ENCODE measurements around the gene NSUN5.
"Not testable (repeated sequence)": the region's sequence is repeated elsewhere in the genome, so short reads cannot be mapped to it uniquely, and the experiment has no call there.

The NSUN5 gene

DNA sequence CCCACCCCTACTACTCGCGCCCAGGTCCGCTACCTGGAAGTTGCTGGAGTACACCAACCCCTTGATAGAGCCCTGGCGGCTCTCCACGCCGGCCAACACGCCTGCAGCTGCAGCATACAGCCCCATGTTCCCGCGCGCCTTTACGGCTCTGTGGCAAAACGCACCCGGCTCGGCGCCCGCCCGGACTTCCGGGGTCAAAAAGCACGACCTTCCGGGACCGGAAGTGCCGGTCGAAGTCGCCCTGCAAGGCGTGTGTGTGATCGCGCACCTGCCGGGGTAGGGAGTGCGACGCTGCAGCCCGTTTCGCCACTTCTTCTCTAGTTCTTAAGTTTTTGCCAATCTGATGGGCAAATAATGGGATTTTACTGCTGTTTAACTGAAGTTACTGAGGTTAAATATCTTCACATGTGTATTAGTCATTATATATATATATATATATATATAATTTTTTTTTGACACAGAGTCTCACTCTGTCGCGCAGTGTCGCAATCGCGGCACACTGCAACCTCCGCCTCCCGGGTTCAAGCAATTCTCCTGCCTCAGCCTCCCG lies at the start of gene NSUN5:
Gene NSUN5, minus strand, starts transcription at position 162 of the 550 bp plus-strand sequence. Its CDS starts 36 bp downstream, at position 126.
- DNase-seq: peak; percentile 88

DNA sequence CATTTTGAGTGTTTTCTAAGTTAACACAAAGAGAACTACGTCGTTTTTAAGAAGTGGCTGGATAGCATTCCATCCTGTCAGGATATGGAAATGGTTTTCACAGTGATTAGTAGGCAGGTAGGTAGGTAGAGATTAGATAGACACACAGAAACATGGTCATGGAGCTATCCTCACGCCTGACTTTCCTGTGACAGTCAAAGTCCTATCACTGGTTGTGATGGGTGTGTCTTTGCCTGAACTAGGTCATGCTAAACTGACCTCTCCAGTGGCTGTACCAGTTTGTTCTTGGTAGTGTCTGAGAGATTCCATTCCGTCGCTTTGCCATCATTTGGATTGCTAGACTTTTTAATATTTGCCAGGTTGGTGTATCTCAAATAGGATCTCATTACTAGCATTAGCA lies 47.5 kb upstream of the NSUN5 start:
- DNase-seq: no peak

DNA sequence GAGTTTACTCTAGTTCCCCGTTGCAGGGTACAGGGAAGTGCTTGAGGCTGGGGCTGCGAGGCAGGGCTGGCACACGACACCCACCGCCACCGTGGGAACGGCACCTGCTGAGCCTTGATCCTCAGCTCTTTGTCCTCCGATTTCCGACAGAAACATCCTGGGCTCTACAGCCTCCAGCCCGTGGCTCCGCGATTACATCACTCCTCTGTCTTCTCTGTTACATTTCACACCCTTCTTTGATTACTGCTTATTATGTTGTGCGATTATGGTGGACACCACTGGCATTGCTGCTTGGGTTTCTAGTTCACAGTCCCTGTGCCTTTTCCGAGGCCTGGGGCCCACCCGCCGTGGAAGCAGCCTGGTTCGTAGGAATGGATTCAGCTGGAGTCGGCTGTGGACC lies 46.2 kb upstream of the NSUN5 start:
- no peak for DNase-seq

DNA sequence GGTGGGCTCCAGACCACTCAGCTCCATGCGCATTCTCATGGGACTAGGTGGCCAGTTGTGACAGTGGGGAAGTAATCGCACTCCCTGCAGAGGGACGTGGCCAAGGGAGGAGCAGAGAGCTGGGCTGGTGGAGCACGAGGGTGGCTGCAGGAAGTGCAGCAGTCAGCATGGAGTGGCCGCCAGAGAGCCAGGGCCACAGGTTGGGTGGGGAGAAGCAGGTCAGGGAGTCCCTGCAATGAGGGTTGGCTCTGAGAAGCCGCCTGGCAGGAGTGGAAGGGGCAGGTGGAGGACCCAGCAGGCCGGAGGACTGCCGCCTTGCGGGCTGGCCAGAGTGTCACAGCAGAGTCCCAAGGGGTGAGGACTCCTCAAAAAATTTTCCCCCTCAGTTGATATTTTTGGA lies 45.6 kb upstream of the NSUN5 start:
- DNase-seq: no peak

DNA sequence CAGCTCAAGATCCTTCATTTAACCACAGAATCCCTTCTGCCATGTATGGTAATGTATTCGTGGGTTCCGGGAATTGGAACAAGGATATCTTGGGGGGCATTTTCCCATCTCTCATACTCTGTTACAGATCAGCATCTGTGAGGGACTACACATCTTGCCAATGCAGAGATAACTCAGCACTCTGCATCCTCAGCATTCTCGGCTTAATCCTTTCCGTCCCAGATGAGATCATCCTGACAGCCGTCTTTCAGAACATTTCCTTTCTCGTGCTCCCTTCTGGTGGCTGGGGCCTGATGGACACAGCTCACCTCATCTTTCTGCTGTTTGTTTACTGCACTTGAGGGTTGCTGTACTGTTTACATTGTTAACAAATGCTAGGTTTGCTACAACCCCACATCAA lies 44.6 kb upstream of the NSUN5 start:
- no peak for DNase-seq

DNA sequence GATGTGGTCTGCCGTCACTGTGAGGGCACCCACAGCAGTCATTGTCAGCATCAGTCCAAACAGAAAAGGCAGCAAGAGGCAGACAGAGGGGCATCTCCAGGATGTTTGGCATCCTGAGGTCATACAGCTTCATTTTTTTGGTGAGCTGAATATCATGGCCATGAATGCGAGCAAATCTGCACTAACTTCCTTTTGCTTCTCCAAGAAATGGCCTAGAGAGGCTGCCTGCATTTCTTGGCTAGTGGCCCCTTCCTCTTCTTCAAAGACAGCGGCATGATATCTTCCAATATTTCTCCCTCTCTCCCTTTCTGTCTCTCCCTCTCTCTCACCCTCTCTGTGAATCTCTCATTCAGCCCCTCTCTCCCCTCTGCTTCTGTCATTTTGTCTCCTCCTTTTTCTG lies 44.2 kb upstream of the NSUN5 start:
- no peak for DNase-seq

DNA sequence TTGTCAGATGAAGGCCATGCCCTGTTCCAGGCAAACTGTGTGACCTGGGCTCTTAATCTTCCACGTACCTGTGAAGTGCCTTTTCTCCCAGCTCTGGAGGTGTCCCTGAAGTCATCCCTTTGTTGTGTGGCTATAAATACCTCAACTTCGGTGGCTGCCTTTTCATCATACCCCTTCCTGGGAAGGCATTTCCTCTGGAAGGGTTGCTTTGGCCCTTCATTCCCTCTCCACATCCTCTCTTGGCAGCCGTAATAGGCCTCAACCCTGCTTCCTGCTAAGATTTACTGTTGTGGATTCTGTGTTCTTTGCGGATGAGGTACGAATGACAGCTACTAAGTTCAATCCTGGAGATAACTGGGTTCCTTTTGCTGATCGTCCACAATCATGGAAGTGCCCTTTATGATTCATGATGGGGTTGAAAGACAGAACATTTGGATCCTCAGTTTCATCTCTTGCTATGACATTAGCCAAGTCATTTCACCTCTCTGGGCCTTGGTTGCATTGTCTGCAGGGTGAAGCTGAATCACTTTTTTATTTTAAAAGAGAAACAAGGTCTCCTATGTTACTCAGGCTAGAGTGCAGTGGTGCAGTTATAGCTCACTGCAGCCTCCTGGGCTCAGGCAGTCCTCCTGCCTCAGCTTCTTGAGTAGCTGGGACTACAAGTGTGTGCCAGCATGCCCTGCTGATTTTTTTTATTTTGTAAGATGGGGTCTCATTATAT lies 43.0 kb upstream of the NSUN5 start:
- DNase-seq: no peak

DNA sequence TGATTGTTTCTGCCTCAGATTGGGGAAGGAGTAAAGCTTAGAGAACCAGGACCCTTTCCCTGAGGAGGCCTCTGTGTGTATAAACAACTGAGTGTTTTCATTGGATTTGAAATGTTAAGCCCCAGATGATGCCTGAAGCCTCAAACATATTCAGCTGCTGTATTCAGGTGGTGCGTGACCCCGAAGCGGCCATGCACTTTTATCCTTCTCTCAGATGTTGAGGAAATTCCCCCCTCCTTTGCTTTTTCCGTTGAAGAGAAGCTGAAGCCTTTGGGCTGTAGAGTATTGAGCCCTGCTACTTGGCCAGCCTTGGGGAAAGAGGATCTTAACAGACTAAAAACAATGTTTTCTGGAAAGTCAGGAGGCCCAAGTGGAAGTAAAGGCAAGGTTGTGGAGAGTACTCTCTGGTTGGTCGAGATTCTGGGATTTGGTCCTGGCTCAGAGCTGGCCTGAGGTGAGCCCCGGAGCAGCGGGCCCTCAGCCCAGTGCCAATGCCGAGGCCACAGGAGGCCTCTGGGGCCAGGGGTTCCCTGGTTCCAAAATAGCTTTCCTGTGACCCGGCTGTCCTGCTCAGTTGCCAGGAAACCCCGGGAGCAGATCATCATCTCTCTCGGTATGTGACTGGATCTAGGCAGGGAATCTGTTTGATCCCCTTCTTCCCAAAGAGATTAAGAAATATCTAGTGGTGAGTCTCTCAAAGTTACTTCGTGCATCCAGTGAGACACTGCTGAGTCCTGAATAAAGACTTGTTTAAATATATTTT lies 41.9 kb upstream of the NSUN5 start:
- no peak for DNase-seq

DNA sequence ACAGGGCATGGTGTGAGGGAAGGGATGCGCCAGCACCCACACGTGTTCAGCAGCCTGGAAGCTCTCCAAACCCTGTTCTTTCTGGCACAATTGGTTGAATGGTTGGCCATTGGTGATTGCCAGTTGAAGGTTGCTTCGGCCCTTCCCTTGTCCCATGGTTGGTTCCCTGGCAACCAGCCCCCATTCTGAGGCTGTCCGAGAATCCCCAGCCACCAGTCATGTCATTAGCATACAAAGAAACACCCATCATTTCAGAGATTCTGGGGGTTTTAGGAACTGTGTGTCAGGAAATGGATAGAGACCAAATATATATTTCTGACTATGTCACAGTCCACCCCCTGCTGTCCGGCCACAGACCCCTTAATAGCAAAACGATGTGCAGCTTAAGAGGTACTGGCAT lies 41.1 kb upstream of the NSUN5 start:
- DNase-seq: no peak

DNA sequence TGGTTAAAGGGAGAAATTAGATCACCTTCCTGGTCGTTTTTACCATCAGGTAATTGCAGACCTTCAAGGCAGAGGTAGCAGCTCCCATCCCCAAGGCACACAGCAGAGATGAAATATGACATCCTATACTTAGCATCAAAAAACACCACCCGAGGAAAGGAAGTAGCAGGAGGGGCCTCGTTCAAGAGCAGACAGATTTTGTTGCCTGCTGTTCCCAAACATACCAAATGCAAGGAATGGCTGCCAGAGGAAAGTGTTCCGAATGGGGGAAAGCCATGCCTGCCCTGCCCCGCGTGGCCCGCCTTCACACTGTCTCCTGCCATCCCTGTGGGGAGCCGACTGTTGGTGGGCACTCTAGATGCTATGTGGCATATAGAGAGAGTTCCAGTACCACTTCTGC lies 37.3 kb upstream of the NSUN5 start:
- DNase-seq: no peak

DNA sequence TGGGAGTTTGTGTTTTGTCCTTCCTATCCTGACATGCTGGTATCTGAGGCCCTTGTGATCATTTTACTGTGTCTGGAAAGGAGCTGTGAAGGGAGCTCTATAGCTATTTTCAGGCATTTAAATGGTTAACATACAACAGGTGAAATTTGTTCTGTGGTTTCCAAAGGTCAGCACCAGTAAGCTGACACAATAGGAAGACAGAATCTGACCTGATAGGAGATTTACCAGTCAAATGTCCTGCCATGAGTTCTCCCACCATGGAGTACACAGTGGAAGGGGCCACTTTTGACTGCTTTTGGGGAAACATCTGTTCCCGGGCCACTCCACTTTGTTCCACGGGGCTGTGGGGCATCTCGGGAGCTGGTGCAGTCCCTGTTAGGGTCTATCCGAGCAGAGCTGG lies 36.9 kb upstream of the NSUN5 start:
- no peak for DNase-seq

DNA sequence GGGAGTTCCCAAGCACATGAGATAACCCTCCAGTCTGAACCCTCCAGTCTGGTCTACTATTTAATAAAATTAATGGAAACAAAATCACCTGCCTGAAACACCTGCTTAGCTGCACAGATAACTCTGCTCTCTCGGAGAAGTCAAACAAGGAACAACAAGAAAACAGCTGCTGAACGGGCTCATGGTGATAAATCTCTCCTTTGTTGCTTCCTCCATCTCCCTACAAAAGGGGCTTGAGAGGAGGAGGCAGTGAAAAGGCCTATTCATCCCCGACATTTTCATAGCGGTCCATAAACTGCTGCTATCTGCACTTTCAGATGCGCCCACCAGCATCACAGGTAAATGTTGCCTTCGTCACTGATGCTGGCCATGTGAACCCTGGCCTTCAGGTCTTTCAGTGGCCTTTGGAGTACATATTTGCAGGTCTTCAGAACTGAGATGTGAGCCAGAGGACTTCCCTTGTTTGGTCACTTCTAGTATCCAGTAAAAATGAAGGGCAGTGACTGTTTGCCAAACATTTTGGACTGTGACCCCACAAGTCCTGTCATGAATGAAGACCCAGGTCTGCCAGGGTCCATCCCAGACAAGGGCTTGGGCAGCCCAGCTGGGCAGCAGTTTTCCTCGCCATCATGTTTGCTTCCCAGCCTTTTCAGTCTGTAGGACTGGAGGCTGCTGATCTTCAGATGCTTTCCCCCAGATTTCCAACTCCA lies 35.2 kb upstream of the NSUN5 start:
- DNase-seq: no peak

DNA sequence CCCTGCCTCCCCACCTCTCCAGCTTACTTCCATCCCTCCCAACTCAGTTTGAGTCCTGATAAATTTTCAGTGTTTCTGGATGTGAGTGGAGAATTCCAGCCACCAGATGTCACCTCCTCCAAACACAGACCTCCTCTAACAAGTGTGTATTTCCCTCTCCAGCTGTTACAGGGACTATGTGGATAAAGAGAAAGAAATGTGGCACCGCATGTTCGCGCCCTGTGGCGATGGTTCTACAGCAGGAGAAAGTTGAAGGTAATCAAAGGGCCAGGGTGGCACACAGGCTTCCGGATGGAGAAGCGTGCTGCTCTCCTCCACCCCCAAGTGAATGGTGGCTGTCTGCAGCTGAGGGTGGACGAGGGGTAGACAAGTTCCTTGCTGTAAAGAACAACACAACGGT lies 34.0 kb upstream of the NSUN5 start:
- DNase-seq: no peak

DNA sequence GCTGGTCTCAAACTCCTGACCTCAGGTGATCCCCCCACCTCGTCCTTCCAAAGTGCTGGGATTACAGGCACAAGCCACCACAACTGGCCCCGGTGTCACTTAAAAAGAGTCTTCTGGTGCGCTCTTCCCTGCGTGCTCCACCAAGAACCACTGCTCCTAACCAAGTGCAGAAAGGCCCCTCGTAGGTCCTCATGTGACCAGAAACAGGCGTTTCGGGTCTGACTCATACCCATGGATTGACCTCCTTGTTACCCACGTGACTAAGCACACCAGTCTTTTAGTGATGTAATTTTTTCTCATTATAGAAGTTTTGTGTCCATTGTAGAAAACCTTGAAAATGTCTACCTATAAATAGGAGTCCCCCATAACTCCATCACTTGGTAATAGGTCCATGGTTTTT lies 33.3 kb upstream of the NSUN5 start:
- DNase-seq: no peak

DNA sequence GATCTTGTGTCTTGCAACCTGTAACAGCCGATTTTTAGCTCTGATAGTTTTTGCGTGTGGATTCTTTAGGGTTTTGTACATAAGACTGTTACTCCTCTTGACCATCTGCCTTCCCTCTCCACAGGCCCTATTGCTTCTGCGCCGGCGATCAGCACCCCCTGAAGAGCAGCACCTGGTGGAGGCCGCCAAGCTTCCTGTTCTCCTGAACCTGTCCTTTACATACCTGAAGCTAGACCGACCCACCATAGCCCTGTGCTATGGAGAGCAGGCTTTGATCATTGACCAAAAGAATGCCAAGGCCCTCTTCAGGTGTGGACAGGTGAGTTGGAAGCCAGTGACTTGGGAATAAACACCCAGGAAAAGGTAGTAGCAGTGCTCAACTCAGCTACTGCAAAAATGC lies 31.9 kb upstream of the NSUN5 start:
- no peak for DNase-seq

DNA sequence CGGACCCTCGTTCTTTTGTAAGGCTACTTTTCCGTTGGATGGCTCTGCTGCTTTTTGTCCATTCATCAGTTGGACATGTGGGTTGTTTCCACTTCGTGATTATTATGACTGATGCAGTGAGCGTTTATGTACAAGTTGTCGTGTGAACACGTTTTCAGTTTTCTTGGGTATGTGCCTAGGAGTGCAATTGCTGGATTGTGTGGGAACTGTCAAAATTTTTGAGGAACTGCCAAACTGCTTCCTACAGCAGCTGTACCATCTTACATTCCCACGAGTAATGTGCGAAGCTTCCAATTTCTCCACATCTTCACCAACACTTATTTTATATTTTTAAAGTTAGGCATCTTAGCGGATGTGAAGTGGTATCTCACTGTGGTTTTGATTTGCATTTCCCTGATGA lies 29.7 kb upstream of the NSUN5 start:
- no peak for DNase-seq

DNA sequence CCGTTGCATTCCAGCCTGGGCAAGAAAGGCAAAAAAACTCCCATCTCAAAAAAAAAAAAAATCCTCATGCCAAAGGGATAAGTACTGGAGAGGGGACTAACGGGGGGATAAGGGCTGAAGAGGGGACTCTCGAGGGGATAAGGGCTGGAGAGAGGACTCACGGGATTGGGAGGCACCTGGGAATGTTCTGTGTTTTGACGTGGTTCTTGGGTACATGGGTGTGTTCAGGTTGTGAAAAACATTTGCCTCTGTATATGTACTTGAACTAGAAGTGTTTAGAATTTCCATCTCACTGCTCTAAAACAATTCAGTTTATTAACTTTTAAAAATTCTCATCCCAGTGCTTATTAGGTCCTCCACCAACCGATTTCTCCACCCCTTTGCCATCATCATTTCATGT lies 23.8 kb upstream of the NSUN5 start:
- DNase-seq: no peak

DNA sequence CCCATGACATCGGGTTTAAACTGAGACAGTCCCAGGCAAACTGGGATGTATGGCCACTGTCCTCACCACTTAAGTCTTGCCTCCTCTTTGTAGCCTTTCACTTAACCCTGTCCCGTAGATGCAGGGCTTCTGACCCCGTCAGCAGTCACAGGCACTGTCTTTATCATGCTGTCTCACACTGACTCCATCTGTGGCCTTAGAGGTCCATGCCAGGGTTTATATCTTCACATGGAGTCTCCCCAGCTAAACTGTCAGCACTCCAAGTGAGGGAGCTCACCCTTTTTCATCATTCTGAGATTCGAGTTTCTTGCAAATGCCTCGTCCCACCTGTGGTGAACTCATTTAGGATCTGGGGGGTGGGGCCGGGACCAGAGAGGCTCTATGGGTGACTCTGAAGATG lies 22.1 kb upstream of the NSUN5 start:
- no peak for DNase-seq

DNA sequence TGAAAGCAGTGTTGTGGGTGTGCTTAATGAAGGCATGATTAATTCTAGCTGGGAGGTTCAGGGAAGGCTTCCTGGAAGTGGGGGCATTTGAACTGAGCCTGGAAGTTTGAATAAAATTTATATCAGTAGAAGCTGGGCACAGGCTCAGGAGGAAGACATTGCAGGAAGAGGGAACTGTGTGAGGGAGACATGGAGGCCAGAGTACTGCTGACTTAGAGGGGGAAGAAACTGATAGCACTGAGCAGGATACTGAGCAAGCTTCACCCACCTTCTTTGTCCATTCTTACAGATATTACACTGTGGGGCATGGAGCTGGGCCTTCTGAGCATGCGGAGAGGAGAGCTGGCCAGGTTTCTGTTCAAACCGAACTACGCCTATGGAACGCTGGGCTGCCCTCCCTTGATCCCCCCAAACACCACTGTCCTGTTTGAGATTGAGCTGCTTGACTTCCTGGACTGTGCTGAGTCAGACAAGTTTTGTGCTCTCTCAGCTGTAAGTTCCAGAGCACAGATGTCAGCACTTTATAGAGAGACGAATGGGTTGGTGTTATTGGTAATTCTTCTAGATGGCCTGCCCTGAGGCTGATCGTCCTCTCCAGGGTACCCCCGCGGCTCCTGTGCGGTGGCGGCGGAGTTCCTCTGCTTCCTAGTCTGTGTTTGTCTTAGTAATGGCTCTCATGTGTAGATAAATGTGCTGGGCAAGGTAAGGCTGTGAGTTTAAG lies 21.4 kb upstream of the NSUN5 start:
- no peak for DNase-seq

DNA sequence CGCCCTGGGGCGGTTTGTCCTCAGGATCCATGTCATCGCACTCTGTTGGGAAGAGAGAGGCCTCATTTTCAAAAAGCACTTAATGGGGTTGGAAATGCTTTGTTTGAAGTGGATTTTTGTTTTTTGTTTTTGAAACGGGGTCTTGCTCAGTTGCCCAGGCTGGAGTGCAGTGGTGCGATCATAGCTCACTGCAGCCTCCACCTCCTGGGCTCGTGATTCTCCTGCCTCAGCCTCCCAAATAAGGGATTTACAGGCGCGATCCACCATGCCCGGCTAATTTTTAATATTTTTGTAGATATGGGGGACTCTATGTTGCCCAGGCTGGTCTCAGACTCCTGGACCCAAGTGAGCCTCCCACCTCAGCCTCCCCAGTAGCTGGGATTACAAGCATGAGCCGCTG lies 20.1 kb upstream of the NSUN5 start:
- no peak for DNase-seq

DNA sequence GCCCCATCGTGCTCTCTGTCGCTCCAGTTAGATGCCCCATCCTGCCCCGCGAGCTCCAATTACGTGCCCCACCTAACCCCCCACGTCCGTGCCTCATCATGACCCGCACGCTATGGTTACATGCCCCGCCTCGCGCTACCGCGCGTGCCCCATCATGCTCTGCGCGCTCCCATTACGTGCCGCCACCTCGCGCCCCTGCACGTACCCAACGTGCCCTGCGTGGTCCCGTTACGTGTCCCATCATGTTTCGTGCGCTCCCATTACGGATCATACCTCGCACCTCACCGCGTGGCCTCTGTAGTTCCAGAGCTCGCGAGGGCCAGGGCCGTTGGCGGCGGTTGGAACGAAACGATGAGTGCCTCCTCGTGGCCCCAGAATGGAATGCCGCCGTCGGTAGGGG lies 19.3 kb upstream of the NSUN5 start, which contains the start of the genes FKBP6 and TRIM50:
Gene FKBP6, plus strand, starts transcription at position 240 of the 400 bp plus-strand sequence. CDS start 268 bp downstream, outside the sequence.
Gene TRIM50, minus strand, starts transcription at position 161 of the 400 bp plus-strand sequence. CDS start 3,295 bp downstream, outside the sequence.
- not testable (repeated sequence) for DNase-seq

DNA sequence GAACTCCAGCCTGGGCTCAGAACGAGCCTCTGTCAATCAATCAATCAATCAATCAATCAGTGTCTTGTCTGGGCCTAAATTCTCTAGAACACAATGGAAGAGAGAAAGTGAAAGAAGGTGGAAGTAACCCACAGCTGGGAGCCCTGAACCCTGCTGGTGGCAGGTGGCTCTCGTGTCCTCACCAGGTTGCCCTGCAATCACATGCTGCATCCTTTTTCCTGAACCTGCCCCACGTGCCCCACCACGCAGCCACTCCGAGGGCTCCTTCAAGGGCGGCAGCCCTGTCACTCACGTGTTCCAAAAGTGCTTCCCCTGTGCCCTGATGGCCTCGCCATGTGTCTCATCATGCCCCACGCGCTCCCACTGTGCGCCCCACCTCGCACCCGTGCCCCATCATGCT lies 18.8 kb upstream of the NSUN5 start:
- not testable (repeated sequence) for DNase-seq

DNA sequence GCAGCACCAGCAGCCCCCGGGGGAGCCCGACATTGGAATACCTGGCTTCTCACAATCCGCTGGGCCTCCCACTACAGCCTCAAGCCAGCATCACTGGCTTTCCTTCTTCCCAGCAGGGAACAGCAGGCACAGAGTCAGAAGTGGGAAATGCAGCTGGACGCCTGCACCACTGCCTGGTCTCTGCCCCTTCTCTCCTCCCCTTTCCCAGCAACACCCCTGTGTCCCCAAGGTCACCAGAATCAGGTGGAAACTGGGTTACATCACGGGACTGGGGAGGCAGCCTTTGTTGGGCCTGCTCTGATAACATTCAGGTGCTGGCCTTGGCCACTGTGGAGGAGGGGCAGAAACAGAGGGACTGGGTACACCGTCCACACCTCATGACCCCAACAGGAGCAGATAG lies 16.8 kb upstream of the NSUN5 start:
- DNase-seq: not testable (repeated sequence)

Data from activated CD4-positive, alpha-beta T cell treated with anti-CD3 and anti-CD28 coated beads, Interleukin-2, amount 50 U/mL, for 1 hour (primary cell).